CD8-positive, alpha-beta memory T cell (primary cell): ENCODE measurements around the gene MAOB. TPM values are rescaled to one million over a fixed set of nuclear protein-coding genes. Genes with fewer than 3 reads are reported as not detected.

Source experiments
- CTCF ChIA-PET: fragments of 350-600 bp; sonication (Branson Sonifier 250); formaldehyde crosslinking; loops from one replicate; lab custom pipeline; 2021; ENCODE audit warnings: antibody characterized with exemption; lab: Charles Lee
- POLR2A ChIA-PET: fragments of 350-600 bp; sonication (Branson Sonifier 250); formaldehyde crosslinking; loops from one replicate; lab custom pipeline; 2021; ENCODE audit warnings: antibody characterized with exemption; lab: Charles Lee
- DNase-seq, 5 donors: peaks; one replicate each; pipeline versions ENCODE4 v3.0.0 to v3.0.0-alpha.2; 2020 to 2022; ENCODE audit warnings: mixed read lengths in 1 of 5
- H3K27ac ChIP-seq: one replicate; pipeline ENCODE4 v1.7.0; 2013; ENCODE audit warnings: low read depth, mild to moderate bottlenecking, low read length, moderate library complexity
- H3K27me3 ChIP-seq: 2 replicates; pipeline ENCODE4 v1.7.0; 2013; ENCODE audit warnings: low read length, mild to moderate bottlenecking; ENCODE audit not compliant: insufficient read depth, poor library complexity, severe bottlenecking
- H3K36me3 ChIP-seq: 2 replicates; pipeline ENCODE4 v1.7.0; 2013; ENCODE audit warnings: mild to moderate bottlenecking, low read length, moderate library complexity; ENCODE audit not compliant: insufficient read depth
- H3K4me1 ChIP-seq: 2 replicates; pipeline ENCODE4 v1.7.0; 2013; ENCODE audit warnings: mild to moderate bottlenecking, low read length, moderate library complexity; ENCODE audit not compliant: insufficient read depth
- H3K4me3 ChIP-seq: 2 replicates; pipeline ENCODE4 v1.7.0; 2013; ENCODE audit warnings: mild to moderate bottlenecking, low read length
- H3K9me3 ChIP-seq: 2 replicates; pipeline ENCODE4 v1.7.0; 2013; ENCODE audit warnings: mild to moderate bottlenecking, low read length
- H3K27ac Mint-ChIP-seq, 8 donors: one replicate each; pipeline ENCODE4 v1.8.0; 2020 to 2021; ENCODE audit warnings: mixed read lengths in 8 of 8, mild to moderate bottlenecking in 6 of 8, inconsistent platforms in 3 of 8, moderate library complexity in 3 of 8
- H3K27me3 Mint-ChIP-seq, 2 donors: one replicate each; pipeline ENCODE4 v1.8.0; 2020 to 2021; ENCODE audit warnings: mixed read lengths in 2 of 2, mild to moderate bottlenecking in 1 of 2, moderate library complexity in 1 of 2
- H3K36me3 Mint-ChIP-seq, 3 donors: one replicate each; pipeline ENCODE4 v1.8.0; 2020 to 2021; ENCODE audit warnings: mixed read lengths in 3 of 3, inconsistent platforms in 1 of 3, mild to moderate bottlenecking in 1 of 3
- H3K4me1 Mint-ChIP-seq, 3 donors: one replicate each; pipeline ENCODE4 v1.8.0; 2020 to 2021; ENCODE audit warnings: mixed read lengths in 3 of 3, inconsistent platforms in 1 of 3, mild to moderate bottlenecking in 1 of 3
- H3K4me3 Mint-ChIP-seq, 7 donors: one replicate each; pipeline ENCODE4 v1.8.0; 2020 to 2021; ENCODE audit warnings: mixed read lengths in 7 of 7, mild to moderate bottlenecking in 6 of 7, moderate library complexity in 4 of 7, inconsistent platforms in 2 of 7
- H3K9me3 Mint-ChIP-seq, 5 donors: one replicate each; pipeline ENCODE4 v1.8.0; 2020 to 2022; ENCODE audit warnings: mixed read lengths in 5 of 5, mild to moderate bottlenecking in 3 of 5, moderate library complexity in 2 of 5, inconsistent platforms in 1 of 5
- polyA plus RNA-seq: library from polyadenylated mRNA; unstranded; fragments of 300-500 nt; fragmentation: Illumina TruSeq; gene quantifications from one replicate; pipeline ENCODE4 v1.2.3, GENCODE V29; 2021
- total RNA-seq, 2 experiments: library from RNA; stranded (reverse); gene quantifications; one replicate each; pipeline ENCODE4 v1.2.3, GENCODE V29; 2021

The MAOB gene
- total and polyA plus RNA-seq, 3 experiments from 2014 or later, result 0.43 TPM; not detected in 2

DNA sequence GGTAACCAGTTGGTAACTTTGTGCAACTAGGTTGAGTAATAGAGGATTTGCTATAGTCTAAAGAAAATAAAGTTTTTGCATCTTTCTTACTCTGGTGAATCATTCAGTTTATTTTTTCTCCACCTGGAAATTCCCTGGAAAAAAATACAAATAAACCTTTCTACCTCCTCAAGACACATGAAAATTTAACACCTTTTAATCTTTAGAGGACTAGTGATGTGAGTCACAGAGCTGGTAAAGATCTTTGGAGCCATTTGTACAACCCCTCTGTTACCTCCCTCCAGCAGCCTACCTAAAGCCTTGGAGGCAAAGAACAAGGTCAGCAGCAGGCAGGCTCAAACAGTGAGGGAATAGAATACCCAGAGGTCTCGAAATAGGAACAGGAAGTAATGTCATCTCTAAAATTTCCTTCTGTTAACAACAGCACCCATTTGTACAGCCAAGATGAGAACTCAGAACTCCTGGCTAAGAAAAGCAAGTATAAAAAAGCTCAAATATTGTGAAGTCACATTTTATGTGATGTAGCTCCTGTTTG lies 10.2 kb upstream of the MAOB start:
- no peaks in the 10 kb centered on the region for H3K9me3 ChIP-seq
- H3K4me1 Mint-ChIP-seq, result no peaks in the 10 kb centered on the region
- no peaks in the 10 kb centered on the region for H3K36me3 ChIP-seq
- H3K9me3 Mint-ChIP-seq, result peaks cover 0 to 5% (median 2%) of the 10 kb centered on the region in 5 donors
- H3K27me3 Mint-ChIP-seq, result peaks cover 11 to 14% of the 10 kb centered on the region in 2 donors
- no peak overlapping the region for H3K27ac ChIP-seq
- ChIA-PET POLR2A (no interaction called here), CTCF (no interaction called here)
- DNase-seq, result no peak
- no peaks in the 10 kb centered on the region for H3K4me1 ChIP-seq
- H3K27me3 ChIP-seq, result no peaks in the 10 kb centered on the region
- H3K27ac Mint-ChIP-seq, result no peak overlapping the region
- H3K4me3 ChIP-seq, result no peak overlapping the region
- no peaks in the 10 kb centered on the region for H3K36me3 Mint-ChIP-seq
- no peak overlapping the region for H3K4me3 Mint-ChIP-seq

DNA sequence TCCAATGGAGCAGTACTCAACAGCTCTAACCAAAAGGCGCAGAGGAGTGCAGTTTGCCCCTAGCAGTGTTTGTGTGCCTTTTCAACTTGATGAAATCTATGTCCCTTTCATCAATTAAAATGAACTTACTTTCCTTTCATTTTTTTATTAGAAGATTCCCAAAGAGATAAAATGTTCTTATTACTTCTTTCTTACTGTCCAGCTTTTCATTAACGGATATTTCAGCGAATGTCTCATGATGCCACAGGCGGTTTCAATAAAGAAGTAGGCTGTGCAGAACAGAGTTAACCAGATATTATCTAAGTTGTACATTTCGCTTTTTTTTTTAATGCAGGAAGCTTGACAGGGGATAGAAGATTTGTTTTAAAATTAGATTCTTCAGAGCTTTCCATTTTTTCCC lies 3.4 kb upstream of the MAOB start:
- POLR2A ChIA-PET, result no interaction called here
- Mint-ChIP-seq H3K27me3 (peaks cover 19 to 25% of the 10 kb centered on the region in 2 donors), H3K4me1 (no peaks in the 10 kb centered on the region), H3K27ac (no peak overlapping the region), H3K36me3 (no peaks in the 10 kb centered on the region), H3K4me3 (no peak overlapping the region), H3K9me3 (peaks cover 0 to 5% (median 2%) of the 10 kb centered on the region in 5 donors)
- DNase-seq, result no peak
- Histone ChIP-seq H3K36me3 (no peaks in the 10 kb centered on the region), H3K27ac (no peak overlapping the region), H3K9me3 (no peaks in the 10 kb centered on the region), H3K27me3 (no peaks in the 10 kb centered on the region), H3K4me1 (no peaks in the 10 kb centered on the region), H3K4me3 (no peak overlapping the region)
- CTCF ChIA-PET, result no interaction called here

- POLR2A ChIA-PET, result no interaction called here
- H3K4me3 Mint-ChIP-seq, result no peak overlapping the region
- no peaks in the 10 kb centered on the region for H3K36me3 Mint-ChIP-seq
- DNase-seq, result no peak
- H3K27ac ChIP-seq, result no peak overlapping the region
- H3K27me3 Mint-ChIP-seq, result peaks cover 25 to 34% of the 10 kb centered on the region in 2 donors
- no peaks in the 10 kb centered on the region for H3K9me3 Mint-ChIP-seq
- H3K27ac Mint-ChIP-seq, result peak overlapping the region in 1 of 8 donors; percentile 16
- CTCF ChIA-PET, result no interaction called here
- no peaks in the 10 kb centered on the region for H3K27me3 ChIP-seq
- H3K36me3 ChIP-seq, result no peaks in the 10 kb centered on the region
- H3K4me1 Mint-ChIP-seq, result no peaks in the 10 kb centered on the region
- no peaks in the 10 kb centered on the region for H3K4me1 ChIP-seq
- no peak overlapping the region for H3K4me3 ChIP-seq
- H3K9me3 ChIP-seq, result no peaks in the 10 kb centered on the region
Measured at GRCh38 chrX:43881410-43882293, 598 bp downstream of the MAOB start.

DNA sequence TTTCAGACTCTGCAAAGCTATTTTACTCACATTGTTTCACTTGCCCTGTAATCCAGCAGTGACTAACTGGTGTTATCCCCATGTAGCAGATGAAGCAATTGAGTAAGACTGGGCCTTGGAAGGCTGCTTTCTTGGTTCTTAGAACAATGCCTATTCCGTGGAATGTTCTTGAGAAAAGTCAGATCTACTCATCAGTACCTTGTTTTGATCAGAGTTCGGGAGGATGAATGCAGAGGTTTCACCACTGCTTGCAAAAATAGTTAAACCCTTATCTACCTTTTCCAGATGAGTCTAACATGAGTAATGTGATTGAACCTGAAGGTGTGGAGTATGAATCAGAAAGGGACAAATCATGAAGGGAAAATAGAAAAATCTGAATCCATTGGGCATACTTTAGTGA lies 1.8 kb downstream of the MAOB start:
- no peaks in the 10 kb centered on the region for H3K9me3 ChIP-seq
- Mint-ChIP-seq H3K9me3 (no peaks in the 10 kb centered on the region), H3K27me3 (peaks cover 25 to 34% of the 10 kb centered on the region in 2 donors), H3K4me3 (no peak overlapping the region), H3K27ac (no peak overlapping the region), H3K36me3 (no peaks in the 10 kb centered on the region), H3K4me1 (no peaks in the 10 kb centered on the region)
- ChIA-PET CTCF (no interaction called here), POLR2A (no interaction called here)
- no peak for DNase-seq
- H3K4me3 ChIP-seq, result no peak overlapping the region
- H3K27me3 ChIP-seq, result no peaks in the 10 kb centered on the region
- H3K4me1 ChIP-seq, result no peaks in the 10 kb centered on the region
- no peaks in the 10 kb centered on the region for H3K36me3 ChIP-seq
- no peak overlapping the region for H3K27ac ChIP-seq

- H3K4me3 Mint-ChIP-seq, result no peak overlapping the region
- Histone ChIP-seq H3K27me3 (no peaks in the 10 kb centered on the region), H3K4me3 (no peak overlapping the region), H3K9me3 (no peaks in the 10 kb centered on the region), H3K36me3 (no peaks in the 10 kb centered on the region), H3K27ac (no peak overlapping the region), H3K4me1 (no peaks in the 10 kb centered on the region)
- no peak for DNase-seq
- H3K27ac Mint-ChIP-seq, result no peak overlapping the region
- ChIA-PET POLR2A (no interaction called here), CTCF (no interaction called here)
- H3K36me3 Mint-ChIP-seq, result no peaks in the 10 kb centered on the region
- H3K9me3 Mint-ChIP-seq, result no peaks in the 10 kb centered on the region
- no peaks in the 10 kb centered on the region for H3K4me1 Mint-ChIP-seq
- peaks cover 25 to 34% of the 10 kb centered on the region in 2 donors for H3K27me3 Mint-ChIP-seq
Measured at GRCh38 chrX:43878906-43879526, 3.2 kb downstream of the MAOB start.

- H3K27ac Mint-ChIP-seq, result peak overlapping the region in 1 of 8 donors; percentile 18
- POLR2A ChIA-PET, result no interaction called here
- peaks cover 18 to 25% of the 10 kb centered on the region in 2 donors for H3K27me3 Mint-ChIP-seq
- no peaks in the 10 kb centered on the region for H3K4me1 Mint-ChIP-seq
- Histone ChIP-seq H3K36me3 (no peaks in the 10 kb centered on the region), H3K27ac (no peak overlapping the region), H3K9me3 (no peaks in the 10 kb centered on the region), H3K27me3 (no peaks in the 10 kb centered on the region), H3K4me3 (no peak overlapping the region), H3K4me1 (no peaks in the 10 kb centered on the region)
- no peak overlapping the region for H3K4me3 Mint-ChIP-seq
- CTCF ChIA-PET, result no interaction called here
- H3K36me3 Mint-ChIP-seq, result no peaks in the 10 kb centered on the region
- DNase-seq, result no peak
- H3K9me3 Mint-ChIP-seq, result peaks cover 0 to 6% (median 0%) of the 10 kb centered on the region in 5 donors
Measured at GRCh38 chrX:43876680-43877079, 5.6 kb downstream of the MAOB start.

GRCh38 chrX:43870758-43871419 lies 11.4 kb downstream of the MAOB start:
- Histone ChIP-seq H3K9me3 (no peaks in the 10 kb centered on the region), H3K4me1 (no peaks in the 10 kb centered on the region), H3K36me3 (no peaks in the 10 kb centered on the region), H3K4me3 (no peak overlapping the region), H3K27me3 (no peaks in the 10 kb centered on the region), H3K27ac (no peak overlapping the region)
- Mint-ChIP-seq H3K4me1 (no peaks in the 10 kb centered on the region), H3K9me3 (peaks cover 0 to 6% (median 0%) of the 10 kb centered on the region in 5 donors), H3K27me3 (peaks cover 7 to 8% of the 10 kb centered on the region in 2 donors), H3K36me3 (no peaks in the 10 kb centered on the region), H3K27ac (no peak overlapping the region), H3K4me3 (no peak overlapping the region)
- DNase-seq, result no peak
- ChIA-PET POLR2A (no interaction called here), CTCF (interaction anchor here (0.7 kb wide), 1 partner anchor 114 kb away, joined by 5 read pairs; no protein-coding TSS in a partner anchor)
